GM12878 (cell line): ENCODE data around the gene EXOC3L1. TPM values are rescaled to one million over a fixed set of nuclear protein-coding genes. Genes with fewer than 3 reads are reported as not detected.

Experiments
- ATAC-seq: fragments of 200-7000 bp; cut with Tn5 transposase; 3 replicates; pipeline ENCODE4 v1.9.1; 2020; ENCODE audit warnings: mild to moderate bottlenecking, moderate library complexity
- BruUV-seq: library from RNA; stranded (reverse); fragments of 400-500 nt; replicated peaks from 2 replicates; lab custom pipeline; 2021; lab: Mats Ljungman, UMichigan
- CTCF ChIA-PET: fragments of 300-600 bp; sonication (Branson Sonifier 250); formaldehyde crosslinking; extraction: SDS; loops from one replicate; lab custom pipeline; 2021; ENCODE audit warnings: inconsistent platforms; lab: Yijun Ruan, JAX
- POLR2A ChIA-PET: fragments of 350-600 bp; formaldehyde crosslinking; extraction: SDS; loops from one replicate; lab custom pipeline; 2021; ENCODE audit warnings: inconsistent platforms; lab: Charles Lee
- RAD21 ChIA-PET: fragments of 300-600 bp; sonication (Branson Sonifier 250); formaldehyde crosslinking; loops from one replicate; lab custom pipeline; 2023; ENCODE audit warnings: antibody characterized with exemption; ENCODE audit not compliant: unreplicated experiment; lab: Charles Lee
- SMC1A ChIA-PET: fragments of 300-600 bp; sonication (Branson Sonifier 250); formaldehyde crosslinking; loops from one replicate; lab custom pipeline; 2023; ENCODE audit not compliant: unreplicated experiment, uncharacterized antibody; lab: Charles Lee
- DNase-seq: peaks from one replicate; pipeline ENCODE4 v3.0.0-alpha.2; 2011; ENCODE audit warnings: low read depth, low spot score
- FAIRE-seq: peaks from 3 replicates; lab custom pipeline; 2011; peaks lifted over from hg19 to GRCh38; lab: Jason Lieb, UNC
- H2AFZ ChIP-seq: 2 replicates; pipeline ENCODE4 v1.6.0; 2011; ENCODE audit warnings: low read depth, low read length, control low read depth; ENCODE audit not compliant: control insufficient read depth
- H3K27ac ChIP-seq: 2 replicates; pipeline ENCODE4 v1.5.1; 2011; ENCODE audit warnings: control low read depth; ENCODE audit not compliant: control insufficient read depth, insufficient read depth
- H3K27me3 ChIP-seq, 2 experiments: replicated peaks in 1 of 2; 2 replicates each; pipeline versions ENCODE4 v1.6.0 to v1.6.1; 2011; ENCODE audit warnings: low read length in 1 of 2; ENCODE audit not compliant: control insufficient read depth in 2 of 2, insufficient read depth in 2 of 2
- H3K36me3 ChIP-seq, 2 experiments: 2 replicates each; pipeline ENCODE4 v1.5.1; 2011; ENCODE audit warnings: low read length in 1 of 2; ENCODE audit not compliant: control insufficient read depth in 2 of 2, insufficient read depth in 2 of 2
- H3K4me1 ChIP-seq: 2 replicates; pipeline ENCODE4 v1.6.1; 2011; ENCODE audit warnings: mild to moderate bottlenecking, low read length, moderate library complexity, mixed read lengths; ENCODE audit not compliant: control insufficient read depth, insufficient read depth
- H3K4me2 ChIP-seq: 2 replicates; pipeline ENCODE4 v1.6.0; 2011; ENCODE audit warnings: control low read depth; ENCODE audit not compliant: control insufficient read depth, insufficient read depth
- H3K4me3 ChIP-seq: fragments of 200-600 bp; sonication (generic); 2 replicates; pipeline ENCODE4 v1.5.1; 2016
- H3K79me2 ChIP-seq: 2 replicates; pipeline ENCODE4 v1.6.0; 2011; ENCODE audit warnings: low read length; ENCODE audit not compliant: control insufficient read depth, insufficient read depth
- H3K9ac ChIP-seq: 2 replicates; pipeline ENCODE4 v1.8.0; 2011; ENCODE audit warnings: low read length, control low read depth, mixed read lengths; ENCODE audit not compliant: control insufficient read depth, insufficient read depth
- H3K9me3 ChIP-seq: replicated peaks from 3 replicates; pipeline ENCODE4 v1.5.1; 2011; ENCODE audit warnings: mild to moderate bottlenecking, low read length; ENCODE audit not compliant: control insufficient read depth, insufficient read depth
- H4K20me1 ChIP-seq: 2 replicates; pipeline ENCODE4 v1.6.0; 2011; ENCODE audit not compliant: control insufficient read depth, insufficient read depth
- BACH1 ChIP-seq: fragments of 450-650 bp; IDR thresholded peaks from 2 replicates; pipeline ENCODE4 v1.6.1; 2017; ENCODE audit warnings: mild to moderate bottlenecking, borderline replicate concordance
- BHLHE40 ChIP-seq, 2 experiments: fragments of 450-650 bp in 1 of 2; IDR thresholded peaks; 2 replicates each; pipeline ENCODE4 v1.6.1; 2011 to 2017; ENCODE audit warnings: low read depth in 2 of 2, borderline replicate concordance in 1 of 2, improper control_type of control experiment in 1 of 2, low read length in 1 of 2, mild to moderate bottlenecking in 1 of 2
- ESRRA ChIP-seq: IDR thresholded peaks from 2 replicates; pipeline ENCODE4 v1.6.1; 2012; ENCODE audit warnings: mild to moderate bottlenecking, low read length, improper control_type of control experiment
- ETV6 ChIP-seq, 2 experiments: fragments of 450-650 bp in 1 of 2; IDR thresholded peaks in 1 of 2; conservative IDR thresholded peaks in 1 of 2; 2 replicates each; pipeline ENCODE4 v1.6.1; 2014; ENCODE audit warnings: antibody characterized with exemption in 1 of 2, borderline replicate concordance in 1 of 2, low read depth in 1 of 2, mild to moderate bottlenecking in 1 of 2, moderate library complexity in 1 of 2
- GATAD2B ChIP-seq: fragments of 450-650 bp; conservative IDR thresholded peaks from 2 replicates; pipeline ENCODE4 v1.6.1; 2017; ENCODE audit warnings: low read depth, mild to moderate bottlenecking, moderate library complexity
- IKZF2 ChIP-seq, 2 experiments: fragments of 450-650 bp; IDR thresholded peaks; 2 replicates each; pipeline ENCODE4 v1.6.1; 2017; ENCODE audit warnings: mild to moderate bottlenecking in 2 of 2, moderate library complexity in 2 of 2
- JUND ChIP-seq: IDR thresholded peaks from 2 replicates; pipeline ENCODE4 v1.6.1; 2012; ENCODE audit warnings: low read depth, mild to moderate bottlenecking, low read length, improper control_type of control experiment, moderate library complexity
- KLF5 ChIP-seq: fragments of 450-650 bp; IDR thresholded peaks from 2 replicates; pipeline ENCODE4 v1.6.1; 2014; ENCODE audit warnings: mild to moderate bottlenecking; ENCODE audit not compliant: partially characterized antibody
- MTA3 ChIP-seq: IDR thresholded peaks from 2 replicates; pipeline ENCODE4 v1.6.1; 2012; ENCODE audit warnings: low read length, inconsistent platforms, borderline replicate concordance
- MYB ChIP-seq: fragments of 150-350 bp; IDR thresholded peaks from 2 replicates; pipeline ENCODE4 v1.6.1; 2014; ENCODE audit warnings: mild to moderate bottlenecking, low read depth, low read length, borderline replicate concordance
- POLR2AphosphoS5 ChIP-seq: IDR thresholded peaks from 2 replicates; pipeline ENCODE4 v1.6.1; 2011; ENCODE audit warnings: mild to moderate bottlenecking, low read length, inconsistent platforms
- SMC3 ChIP-seq: IDR thresholded peaks from 2 replicates; pipeline ENCODE4 v1.6.1; 2011; ENCODE audit warnings: low read length, improper control_type of control experiment, borderline replicate concordance
- SREBF1 ChIP-seq: IDR thresholded peaks from 2 replicates; pipeline ENCODE4 v1.6.1; 2012; ENCODE audit warnings: mild to moderate bottlenecking, low read length
- TAF1 ChIP-seq: IDR thresholded peaks from 2 replicates; pipeline ENCODE4 v1.6.1; 2011; ENCODE audit warnings: mild to moderate bottlenecking, low read depth, low read length, borderline replicate concordance
- TCF12 ChIP-seq: IDR thresholded peaks from 2 replicates; pipeline ENCODE4 v1.6.1; 2011; ENCODE audit warnings: low read depth, mild to moderate bottlenecking, low read length
- USF1 ChIP-seq: IDR thresholded peaks from 2 replicates; pipeline ENCODE4 v1.6.1; 2011; ENCODE audit warnings: borderline replicate concordance, low read depth, mild to moderate bottlenecking, moderate library complexity, mixed read lengths, low read length; ENCODE audit not compliant: insufficient read depth; ENCODE audit errors: extremely low read length
- ZNF24 ChIP-seq: fragments of 450-650 bp; IDR thresholded peaks from 2 replicates; pipeline ENCODE4 v1.6.1; 2017; ENCODE audit warnings: antibody characterized with exemption, mild to moderate bottlenecking
- WGBS: methylation state at CpG from one replicate; pipeline ENCODE4 v1.1.6; 2016; ENCODE audit warnings: low lambda C conversion rate; ENCODE audit not compliant: insufficient replicate concordance, insufficient coverage; ENCODE audit errors: missing lambda C conversion rate; 5-methylcytosine and 5-hydroxymethylcytosine counted together
- in situ Hi-C: fragments of 300-500 bp; cut with MboI; formaldehyde crosslinking; loops from 9 replicates; pipeline ENCODE4 v1.14.3; 2018; ENCODE audit warnings: mixed read lengths
- intact Hi-C: fragments of 100-400 bp; cut with micrococcal nuclease; formaldehyde crosslinking; loops from one replicate; pipeline ENCODE4 v1.14.2; 2022; ENCODE audit not compliant: unreplicated experiment
- polyA plus RNA-seq, 11 experiments: library from polyadenylated mRNA; depleted of rRNA in 4 of 11; unstranded in 6 of 11; stranded (reverse) in 5 of 11; fragments of >200 nt; fragmentation: Nextera tagmentation in 4 of 11; fragmentation: Illumina TruSeq in 1 of 11; extraction: Ambion mirVana in 4 of 11; extraction: Trizol in 1 of 11; gene quantifications; 1 replicate in 1 of 11; 2 replicates in 10 of 11; pipeline versions ENCODE4 v1.2.1 to v1.2.3, GENCODE V29; 2011 to 2016; ENCODE audit warnings: inconsistent platforms in 2 of 11, missing spikeins in 2 of 11, low read depth in 1 of 11
- total RNA-seq, 4 experiments: library from RNA; depleted of rRNA in 3 of 4; stranded (reverse); fragments of >200 nt in 3 of 4; fragmentation: Illumina TruSeq in 1 of 4; extraction: Trizol in 1 of 4; gene quantifications; 2 replicates each; pipeline versions ENCODE4 v1.2.1 to v1.2.3, GENCODE V29; 2013 to 2021
- TF ChIP-seq, protein P1 (sequence below): IDR thresholded peaks from 2 replicates; pipeline ENCODE4 v1.6.1; 2011; ENCODE audit warnings: low read depth, low read length, improper control_type of control experiment, borderline replicate concordance

Gene EXOC3L1
- total and polyA plus RNA-seq, 10 of the 15 experiments (the other 5 are each of a cell fraction or from before 2014, with no cell fraction given) = 0.07 to 0.42 TPM; not detected in 8

GRCh38 chr16:67181346-67181745 lies 8.6 kb downstream of the EXOC3L1 start:
- H3K4me2 ChIP-seq = 0 out of 2 replicates have a peak overlapping the region, but pooled peaks have one; percentile 38
- no TSS peak for BruUV-seq
- FAIRE-seq (no peak), ATAC-seq (no peak), DNase-seq (no peak)
- intact Hi-C loops (no loop called here), in situ Hi-C loops (no loop called here)
- H3K27me3 ChIP-seq = peaks cover 0 to 3% of the 10 kb centered on the region in 2 experiments; a peak in 2 of 4 replicates
- ChIA-PET SMC1A (interaction anchor here (0.7 to 1.5 kb wide), 3 partner anchors 12 to 163 kb away, joined by 3 to 5 read pairs (median 4); partner anchors contain the start of gene TMEM208), POLR2A (no interaction called here), RAD21 (interaction anchor here (1.9 kb wide), 1 partner anchor 22 kb away, joined by 4 read pairs; the partner anchor contains the start of genes FBXL8 and TRADD), CTCF (interaction anchor here (0.6 to 3.2 kb wide), 8 partner anchors 8 to 163 kb away, joined by 3 to 28 read pairs (median 4); partner anchors contain the start of genes FBXL8, NOL3 and TRADD)
- H3K4me1 ChIP-seq = peaks cover 13% of the 10 kb centered on the region
- no peak overlapping the region for H2AFZ ChIP-seq
- no peak overlapping the region for H3K27ac ChIP-seq
- H3K79me2 ChIP-seq = peaks cover 5% of the 10 kb centered on the region
- TF ChIP-seq SMC3 = no peak
- no peak for TF ChIP-seq ETV6 (conservative IDR thresholded peaks at IDR 0.05 in 1 of 2, IDR thresholded peaks at IDR 0.05 in 1 of 2; ENCODE audit: borderline replicate concordance in 1 of 2, low read depth in 1 of 2)
- no peak for TF ChIP-seq MTA3
- no peak for TF ChIP-seq TCF12
- TF ChIP-seq BACH1 = no peak
- no peak for TF ChIP-seq JUND
- no peak for TF ChIP-seq USF1
- TF ChIP-seq, protein P1, sequence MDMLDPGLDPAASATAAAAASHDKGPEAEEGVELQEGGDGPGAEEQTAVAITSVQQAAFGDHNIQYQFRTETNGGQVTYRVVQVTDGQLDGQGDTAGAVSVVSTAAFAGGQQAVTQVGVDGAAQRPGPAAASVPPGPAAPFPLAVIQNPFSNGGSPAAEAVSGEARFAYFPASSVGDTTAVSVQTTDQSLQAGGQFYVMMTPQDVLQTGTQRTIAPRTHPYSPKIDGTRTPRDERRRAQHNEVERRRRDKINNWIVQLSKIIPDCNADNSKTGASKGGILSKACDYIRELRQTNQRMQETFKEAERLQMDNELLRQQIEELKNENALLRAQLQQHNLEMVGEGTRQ = no peak
- no peak for TF ChIP-seq KLF5
- no peak for TF ChIP-seq MYB
- no peak for TF ChIP-seq POLR2AphosphoS5
- no peak for TF ChIP-seq BHLHE40 (IDR thresholded peaks at IDR 0.05; ENCODE audit: borderline replicate concordance in 1 of 2, low read depth in 2 of 2, low read length in 1 of 2)
- no peak for TF ChIP-seq SREBF1
- TF ChIP-seq ZNF24 = no peak
- TF ChIP-seq ESRRA = no peak
- no peak for TF ChIP-seq IKZF2 (IDR thresholded peaks at IDR 0.05)
- TF ChIP-seq TAF1 = no peak
- TF ChIP-seq GATAD2B = no peak
- H3K9ac ChIP-seq = no peak overlapping the region
- no peaks in the 10 kb centered on the region for H3K9me3 ChIP-seq
- no peaks in the 10 kb centered on the region for H3K36me3 ChIP-seq
- no peaks in the 10 kb centered on the region; the same call in 1 of the 2 replicates for H4K20me1 ChIP-seq
- WGBS = 75% methylated on average over 2 of the region's 2 CpGs
- H3K4me3 ChIP-seq = no peak overlapping the region
